ENCODE data around the gene ATXN1.

DNA sequence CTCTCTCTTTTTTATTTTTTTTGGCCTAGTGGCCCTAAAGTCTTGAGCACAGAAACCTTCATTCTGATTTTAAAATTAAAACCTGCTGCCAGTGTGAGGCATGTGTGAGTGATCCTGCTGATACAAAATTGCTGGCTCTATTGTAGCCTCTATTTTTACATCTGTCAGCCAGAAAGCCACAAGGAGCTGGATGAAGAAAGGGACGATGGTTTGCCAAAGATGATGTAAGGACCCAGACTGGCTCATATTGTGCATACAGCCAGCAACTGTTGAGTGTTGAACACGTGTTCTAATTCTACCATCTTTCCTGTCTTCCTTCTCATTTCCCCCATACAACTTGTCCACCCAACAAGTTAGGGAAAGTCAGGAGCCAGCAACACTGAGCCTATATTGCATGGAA lies 40.8 kb upstream of the ATXN1 start:
- TF ChIP-seq, protein P1, sequence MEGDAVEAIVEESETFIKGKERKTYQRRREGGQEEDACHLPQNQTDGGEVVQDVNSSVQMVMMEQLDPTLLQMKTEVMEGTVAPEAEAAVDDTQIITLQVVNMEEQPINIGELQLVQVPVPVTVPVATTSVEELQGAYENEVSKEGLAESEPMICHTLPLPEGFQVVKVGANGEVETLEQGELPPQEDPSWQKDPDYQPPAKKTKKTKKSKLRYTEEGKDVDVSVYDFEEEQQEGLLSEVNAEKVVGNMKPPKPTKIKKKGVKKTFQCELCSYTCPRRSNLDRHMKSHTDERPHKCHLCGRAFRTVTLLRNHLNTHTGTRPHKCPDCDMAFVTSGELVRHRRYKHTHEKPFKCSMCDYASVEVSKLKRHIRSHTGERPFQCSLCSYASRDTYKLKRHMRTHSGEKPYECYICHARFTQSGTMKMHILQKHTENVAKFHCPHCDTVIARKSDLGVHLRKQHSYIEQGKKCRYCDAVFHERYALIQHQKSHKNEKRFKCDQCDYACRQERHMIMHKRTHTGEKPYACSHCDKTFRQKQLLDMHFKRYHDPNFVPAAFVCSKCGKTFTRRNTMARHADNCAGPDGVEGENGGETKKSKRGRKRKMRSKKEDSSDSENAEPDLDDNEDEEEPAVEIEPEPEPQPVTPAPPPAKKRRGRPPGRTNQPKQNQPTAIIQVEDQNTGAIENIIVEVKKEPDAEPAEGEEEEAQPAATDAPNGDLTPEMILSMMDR (conservative IDR thresholded peaks at IDR 0.05; ENCODE audit: low read depth, low read length) = no peak
- TF ChIP-seq EZH2 (IDR thresholded peaks at IDR 0.05; ENCODE audit: borderline replicate concordance, low read depth, low read length, poor library complexity, severe bottlenecking) = no peak
